Upper lobe of left lung (tissue), 4 donors: ENCODE data around the gene C1orf21.

Experiments
- POLR2AphosphoS5 ChIP-seq, 2 donors: sonication (generic); formaldehyde crosslinking; IDR thresholded peaks; one replicate each; pipeline ENCODE4 v1.5.1; 2017; ENCODE audit warnings: antibody characterized with exemption in 2 of 2
- TF ChIP-seq, protein P1 (sequence below), 6 experiments: fragments of 450-650 bp in 4 of 6; fragments of 200-600 bp in 2 of 6; sonication (generic) in 2 of 6; IDR thresholded peaks; one replicate each; pipeline ENCODE4 v1.5.1; 2016 to 2019; ENCODE audit warnings: antibody characterized with exemption in 6 of 6

DNA sequence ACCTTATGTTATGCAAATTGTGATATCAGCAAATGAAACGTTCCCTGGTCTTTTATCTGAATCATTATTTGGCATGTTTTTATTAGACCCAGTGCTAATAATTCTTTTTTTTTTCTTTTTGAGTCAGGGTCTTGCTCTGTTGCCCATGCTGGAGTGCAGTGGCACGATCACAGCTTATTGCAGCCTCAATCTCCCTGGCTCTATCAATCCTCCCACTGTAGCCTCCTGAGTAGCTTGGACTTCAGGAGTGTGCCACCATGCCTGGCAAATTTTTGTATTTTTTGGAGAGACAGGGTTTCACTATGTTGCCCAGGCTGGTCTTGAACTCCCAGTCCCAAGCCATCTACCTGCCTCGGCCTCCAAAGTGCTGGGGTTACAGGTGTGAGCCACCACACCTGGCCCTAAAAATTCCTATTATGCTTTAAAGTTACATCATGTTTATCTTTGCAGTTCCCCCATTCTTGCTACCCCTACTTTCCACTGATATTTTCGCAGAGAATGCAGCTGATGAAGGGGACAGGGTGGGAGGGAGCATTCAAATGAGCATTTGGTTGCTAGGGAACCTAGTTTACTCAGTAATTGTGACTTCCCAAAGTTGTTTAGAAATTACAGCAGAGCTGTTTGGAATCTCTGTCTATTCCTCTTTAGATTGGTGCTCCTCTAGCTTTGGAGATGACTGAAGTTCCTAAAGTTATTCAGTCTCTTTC, 18.4 kb downstream of the C1orf21 start:
- TF ChIP-seq, protein P1, sequence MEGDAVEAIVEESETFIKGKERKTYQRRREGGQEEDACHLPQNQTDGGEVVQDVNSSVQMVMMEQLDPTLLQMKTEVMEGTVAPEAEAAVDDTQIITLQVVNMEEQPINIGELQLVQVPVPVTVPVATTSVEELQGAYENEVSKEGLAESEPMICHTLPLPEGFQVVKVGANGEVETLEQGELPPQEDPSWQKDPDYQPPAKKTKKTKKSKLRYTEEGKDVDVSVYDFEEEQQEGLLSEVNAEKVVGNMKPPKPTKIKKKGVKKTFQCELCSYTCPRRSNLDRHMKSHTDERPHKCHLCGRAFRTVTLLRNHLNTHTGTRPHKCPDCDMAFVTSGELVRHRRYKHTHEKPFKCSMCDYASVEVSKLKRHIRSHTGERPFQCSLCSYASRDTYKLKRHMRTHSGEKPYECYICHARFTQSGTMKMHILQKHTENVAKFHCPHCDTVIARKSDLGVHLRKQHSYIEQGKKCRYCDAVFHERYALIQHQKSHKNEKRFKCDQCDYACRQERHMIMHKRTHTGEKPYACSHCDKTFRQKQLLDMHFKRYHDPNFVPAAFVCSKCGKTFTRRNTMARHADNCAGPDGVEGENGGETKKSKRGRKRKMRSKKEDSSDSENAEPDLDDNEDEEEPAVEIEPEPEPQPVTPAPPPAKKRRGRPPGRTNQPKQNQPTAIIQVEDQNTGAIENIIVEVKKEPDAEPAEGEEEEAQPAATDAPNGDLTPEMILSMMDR (IDR thresholded peaks at IDR 0.05): no peak
- no peak for TF ChIP-seq POLR2AphosphoS5 (IDR thresholded peaks at IDR 0.05)
